Esophagus squamous epithelium (tissue), 4 donors: ENCODE data around the gene SGTA.

Source experiments
- POLR2A ChIP-seq, 4 donors: fragments of 450-650 bp; IDR thresholded peaks; one replicate each; pipeline ENCODE4 v1.6.1; 2017; ENCODE audit warnings: antibody characterized with exemption in 4 of 4, mild to moderate bottlenecking in 4 of 4, moderate library complexity in 3 of 4
- TF ChIP-seq, protein P1 (sequence below), 6 experiments: fragments of 450-650 bp in 4 of 6; fragments of 200-600 bp in 2 of 6; sonication (generic) in 2 of 6; IDR thresholded peaks; one replicate each; pipeline ENCODE4 v1.5.1; 2016 to 2019; ENCODE audit warnings: antibody characterized with exemption in 6 of 6, mild to moderate bottlenecking in 4 of 6, moderate library complexity in 4 of 6

DNA sequence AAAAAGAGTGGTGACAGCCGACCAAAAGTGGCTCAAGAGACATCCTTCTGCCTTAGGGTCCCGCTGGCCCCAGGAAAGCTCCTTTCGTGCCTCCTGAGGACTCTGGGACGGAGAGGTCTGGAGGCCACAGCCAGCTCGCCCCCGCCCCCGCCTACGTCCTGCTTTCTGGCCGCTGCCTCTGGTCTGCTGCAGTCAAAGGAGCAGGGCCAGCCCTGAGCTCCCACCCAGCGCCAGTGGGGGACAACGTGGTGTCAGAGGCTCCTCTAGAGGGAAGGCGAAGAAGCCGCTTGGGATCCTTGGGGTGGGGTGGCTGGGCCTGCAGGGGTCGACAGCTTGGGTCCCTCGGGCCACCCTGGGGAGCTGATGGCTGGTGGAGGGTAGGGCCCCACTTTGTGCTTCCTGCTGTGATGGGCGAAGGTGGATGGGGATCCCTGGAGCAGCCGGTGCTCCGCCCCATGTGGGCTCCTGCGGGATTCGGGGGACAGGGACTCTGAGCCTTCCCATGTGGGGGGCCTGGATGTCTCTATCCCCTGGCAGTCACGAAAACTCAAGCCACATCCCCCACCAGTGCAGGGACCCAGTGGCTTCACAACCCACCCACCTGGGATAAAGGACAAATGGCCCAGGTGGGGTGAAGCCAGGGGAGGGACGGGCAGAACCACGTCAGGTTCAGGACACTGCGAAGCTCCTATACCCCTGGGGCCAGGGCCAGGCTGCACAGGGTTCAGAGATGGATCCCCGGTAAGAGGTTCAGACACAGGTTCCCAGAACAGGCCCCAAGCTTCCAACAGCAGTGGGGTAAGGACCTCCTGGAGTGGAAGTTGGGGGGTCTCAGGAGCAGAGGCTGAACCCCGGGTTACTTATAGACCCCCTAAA lies 52.9 kb downstream of the SGTA start:
- TF ChIP-seq, protein P1, sequence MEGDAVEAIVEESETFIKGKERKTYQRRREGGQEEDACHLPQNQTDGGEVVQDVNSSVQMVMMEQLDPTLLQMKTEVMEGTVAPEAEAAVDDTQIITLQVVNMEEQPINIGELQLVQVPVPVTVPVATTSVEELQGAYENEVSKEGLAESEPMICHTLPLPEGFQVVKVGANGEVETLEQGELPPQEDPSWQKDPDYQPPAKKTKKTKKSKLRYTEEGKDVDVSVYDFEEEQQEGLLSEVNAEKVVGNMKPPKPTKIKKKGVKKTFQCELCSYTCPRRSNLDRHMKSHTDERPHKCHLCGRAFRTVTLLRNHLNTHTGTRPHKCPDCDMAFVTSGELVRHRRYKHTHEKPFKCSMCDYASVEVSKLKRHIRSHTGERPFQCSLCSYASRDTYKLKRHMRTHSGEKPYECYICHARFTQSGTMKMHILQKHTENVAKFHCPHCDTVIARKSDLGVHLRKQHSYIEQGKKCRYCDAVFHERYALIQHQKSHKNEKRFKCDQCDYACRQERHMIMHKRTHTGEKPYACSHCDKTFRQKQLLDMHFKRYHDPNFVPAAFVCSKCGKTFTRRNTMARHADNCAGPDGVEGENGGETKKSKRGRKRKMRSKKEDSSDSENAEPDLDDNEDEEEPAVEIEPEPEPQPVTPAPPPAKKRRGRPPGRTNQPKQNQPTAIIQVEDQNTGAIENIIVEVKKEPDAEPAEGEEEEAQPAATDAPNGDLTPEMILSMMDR (IDR thresholded peaks at IDR 0.05), result no peak
- no peak for TF ChIP-seq POLR2A (IDR thresholded peaks at IDR 0.05)
